RWPE2 (cell line): ENCODE data around the gene MSH3.
"Not testable (repeated sequence)": the region's sequence is repeated elsewhere in the genome, so short reads cannot be mapped to it uniquely, and the experiment has no call there.

Experiments used
- ATAC-seq: fragments of 200-7000 bp; cut with Tn5 transposase; 3 replicates; pipeline ENCODE4 v1.9.1; 2021; ENCODE audit warnings: low read depth
- DNase-seq: peaks from one replicate; pipeline ENCODE4 v3.0.0-alpha.2; 2020; ENCODE audit warnings: low spot score
- H3K27ac ChIP-seq: fragments of 450-650 bp; 2 replicates; pipeline ENCODE4 v1.5.1; 2017; ENCODE audit warnings: mild to moderate bottlenecking; ENCODE audit not compliant: poor library complexity, severe bottlenecking
- H3K27me3 ChIP-seq: fragments of 250-450 bp; sonication (Bioruptor Pico); 2 replicates; pipeline ENCODE4 v1.5.1; 2021; ENCODE audit warnings: mild to moderate bottlenecking, moderate library complexity; ENCODE audit not compliant: insufficient read depth, poor library complexity, severe bottlenecking
- H3K36me3 ChIP-seq: fragments of 250-450 bp; sonication (Bioruptor Pico); 2 replicates; pipeline ENCODE4 v1.5.1; 2020; ENCODE audit warnings: low read depth, mild to moderate bottlenecking, moderate library complexity
- H3K4me1 ChIP-seq: fragments of 250-450 bp; sonication (Bioruptor Pico); 2 replicates; pipeline ENCODE4 v1.5.1; 2021; ENCODE audit warnings: mild to moderate bottlenecking, moderate library complexity; ENCODE audit not compliant: insufficient read depth, poor library complexity, severe bottlenecking
- H3K4me3 ChIP-seq: fragments of 250-450 bp; sonication (Bioruptor Pico); 2 replicates; pipeline ENCODE4 v1.5.1; 2021; ENCODE audit warnings: mild to moderate bottlenecking, moderate library complexity; ENCODE audit not compliant: severe bottlenecking
- H3K9me3 ChIP-seq: fragments of 250-450 bp; sonication (Bioruptor Pico); 2 replicates; pipeline ENCODE4 v1.5.1; 2021; ENCODE audit warnings: mild to moderate bottlenecking, moderate library complexity; ENCODE audit not compliant: severe bottlenecking
- TF ChIP-seq, protein P1 (sequence below): fragments of 450-650 bp; IDR thresholded peaks from one replicate; pipeline ENCODE4 v1.5.1; 2017; ENCODE audit warnings: mild to moderate bottlenecking, moderate library complexity; ENCODE audit not compliant: poor library complexity, severe bottlenecking

The MSH3 gene

GRCh38 chr5:80825786-80826460, 171.5 kb downstream of the MSH3 start:
- ATAC-seq, result no peak
- H3K4me1 ChIP-seq, result no peaks in the 10 kb centered on the region
- peaks cover 4% of the 10 kb centered on the region for H3K9me3 ChIP-seq
- no peak overlapping the region for H3K27ac ChIP-seq
- TF ChIP-seq, protein P1, sequence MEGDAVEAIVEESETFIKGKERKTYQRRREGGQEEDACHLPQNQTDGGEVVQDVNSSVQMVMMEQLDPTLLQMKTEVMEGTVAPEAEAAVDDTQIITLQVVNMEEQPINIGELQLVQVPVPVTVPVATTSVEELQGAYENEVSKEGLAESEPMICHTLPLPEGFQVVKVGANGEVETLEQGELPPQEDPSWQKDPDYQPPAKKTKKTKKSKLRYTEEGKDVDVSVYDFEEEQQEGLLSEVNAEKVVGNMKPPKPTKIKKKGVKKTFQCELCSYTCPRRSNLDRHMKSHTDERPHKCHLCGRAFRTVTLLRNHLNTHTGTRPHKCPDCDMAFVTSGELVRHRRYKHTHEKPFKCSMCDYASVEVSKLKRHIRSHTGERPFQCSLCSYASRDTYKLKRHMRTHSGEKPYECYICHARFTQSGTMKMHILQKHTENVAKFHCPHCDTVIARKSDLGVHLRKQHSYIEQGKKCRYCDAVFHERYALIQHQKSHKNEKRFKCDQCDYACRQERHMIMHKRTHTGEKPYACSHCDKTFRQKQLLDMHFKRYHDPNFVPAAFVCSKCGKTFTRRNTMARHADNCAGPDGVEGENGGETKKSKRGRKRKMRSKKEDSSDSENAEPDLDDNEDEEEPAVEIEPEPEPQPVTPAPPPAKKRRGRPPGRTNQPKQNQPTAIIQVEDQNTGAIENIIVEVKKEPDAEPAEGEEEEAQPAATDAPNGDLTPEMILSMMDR, result no peak
- H3K36me3 ChIP-seq, result no peaks in the 10 kb centered on the region
- H3K4me3 ChIP-seq, result no peak overlapping the region
- H3K27me3 ChIP-seq, result no peaks in the 10 kb centered on the region
- DNase-seq, result no peak

DNA sequence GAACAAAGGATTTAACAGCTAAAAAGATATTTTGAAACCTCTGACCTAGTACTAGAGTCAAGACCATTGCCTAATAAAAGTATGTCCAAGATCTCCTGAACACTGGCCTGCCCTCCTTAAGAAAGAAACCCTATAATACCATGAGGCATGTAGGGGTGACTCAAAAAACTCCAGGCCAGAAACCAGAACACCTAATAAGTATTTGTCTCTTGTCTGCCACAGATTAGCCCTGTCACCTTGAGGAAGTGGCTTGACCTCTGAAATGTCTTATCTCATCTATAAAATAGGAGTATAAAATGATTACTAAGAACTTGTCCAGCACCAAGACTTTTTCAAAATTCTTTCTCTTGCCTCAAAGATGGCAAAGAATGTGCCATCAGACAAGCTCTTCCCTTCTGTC, 180.3 kb downstream of the MSH3 start:
- H3K36me3 ChIP-seq, result no peaks in the 10 kb centered on the region
- DNase-seq (no peak), ATAC-seq (no peak)
- no peak overlapping the region for H3K27ac ChIP-seq
- no peaks in the 10 kb centered on the region for H3K27me3 ChIP-seq
- no peaks in the 10 kb centered on the region for H3K9me3 ChIP-seq
- no peak overlapping the region for H3K4me3 ChIP-seq
- no peaks in the 10 kb centered on the region for H3K4me1 ChIP-seq
- TF ChIP-seq, protein P1, result no peak

GRCh38 chr5:80835128-80835527, 180.7 kb downstream of the MSH3 start:
- TF ChIP-seq, protein P1, result no peak
- Histone ChIP-seq H3K4me3 (no peak overlapping the region), H3K27me3 (no peaks in the 10 kb centered on the region), H3K36me3 (no peaks in the 10 kb centered on the region), H3K27ac (no peak overlapping the region), H3K9me3 (no peaks in the 10 kb centered on the region), H3K4me1 (no peaks in the 10 kb centered on the region)
- DNase-seq (no peak), ATAC-seq (no peak)

GRCh38 chr5:80837679-80838078, 183.2 kb downstream of the MSH3 start:
- TF ChIP-seq, protein P1, result no peak
- DNase-seq (no peak), ATAC-seq (no peak; the same call in 2 of the 3 replicates)
- Histone ChIP-seq H3K36me3 (no peaks in the 10 kb centered on the region), H3K27ac (no peak overlapping the region), H3K4me3 (no peak overlapping the region), H3K4me1 (no peaks in the 10 kb centered on the region), H3K9me3 (no peaks in the 10 kb centered on the region), H3K27me3 (no peaks in the 10 kb centered on the region)

GRCh38 chr5:80841026-80841797, 186.8 kb downstream of the MSH3 start:
- not testable (repeated sequence) for H3K36me3 ChIP-seq, H3K27ac ChIP-seq, ATAC-seq, DNase-seq, H3K9me3 ChIP-seq, H3K27me3 ChIP-seq, H3K4me3 ChIP-seq, H3K4me1 ChIP-seq

DNA sequence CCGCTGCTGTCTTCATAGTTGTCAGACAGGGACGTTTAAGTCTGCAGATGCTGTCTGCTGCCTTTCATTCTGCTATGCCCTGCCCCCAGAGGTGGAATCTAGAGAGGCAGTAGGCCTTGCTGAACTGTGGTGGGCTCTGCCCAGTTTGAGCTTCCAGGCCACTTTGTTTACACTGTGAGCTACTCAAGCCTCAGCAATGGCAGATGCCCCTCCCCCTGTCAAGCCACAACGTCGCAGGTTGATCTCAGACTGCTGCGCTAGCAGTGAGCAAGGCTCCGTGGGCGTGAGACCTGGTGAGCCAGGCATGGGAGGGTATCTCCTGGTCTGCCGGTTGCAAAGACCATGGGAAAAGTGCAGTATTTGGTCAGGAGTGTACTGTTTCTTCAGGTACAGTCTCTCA, 192.0 kb downstream of the MSH3 start:
- H3K36me3 ChIP-seq, H3K9me3 ChIP-seq, ATAC-seq, H3K27ac ChIP-seq, DNase-seq, H3K4me3 ChIP-seq, H3K4me1 ChIP-seq, H3K27me3 ChIP-seq: not testable (repeated sequence)

- ATAC-seq, H3K4me3 ChIP-seq, H3K9me3 ChIP-seq, DNase-seq, H3K36me3 ChIP-seq, H3K27me3 ChIP-seq, H3K27ac ChIP-seq, H3K4me1 ChIP-seq: not testable (repeated sequence)
These were observed 195.7 kb downstream of the MSH3 start for GRCh38 chr5:80850168-80850567.
